Smooth muscle cell (in vitro differentiated cells): Measurements from ENCODE around the gene GDPD2. TPM values are rescaled to one million over a fixed set of nuclear protein-coding genes. Genes with fewer than 3 reads are reported as not detected.
A peak's percentile ranks its signal among the peaks of the same experiment; 100 is the strongest.

Experiments
- DNase-seq: peaks from one replicate; lab custom pipeline; 2025; ENCODE audit not compliant: unreplicated experiment; lab: John Stamatoyannopoulos, UW
- H2AFZ ChIP-seq: fragments of 200-600 bp; sonication (generic); 2 replicates; pipeline ENCODE4 v1.6.0; 2016; ENCODE audit warnings: antibody characterized with exemption, low read depth, mild to moderate bottlenecking
- H3F3A ChIP-seq: fragments of 200-600 bp; sonication (generic); 2 replicates; pipeline ENCODE4 v1.6.0; 2017; ENCODE audit warnings: antibody characterized with exemption, low read depth
- H3K27ac ChIP-seq: fragments of 200-600 bp; sonication (generic); 2 replicates; pipeline ENCODE4 v1.5.1; 2016; ENCODE audit warnings: low read depth, mild to moderate bottlenecking
- H3K27me3 ChIP-seq: fragments of 200-600 bp; sonication (generic); 2 replicates; pipeline ENCODE4 v1.6.1; 2016; ENCODE audit warnings: low read depth, mild to moderate bottlenecking
- H3K36me3 ChIP-seq: fragments of 200-600 bp; sonication (generic); 2 replicates; pipeline ENCODE4 v1.5.1; 2016; ENCODE audit warnings: low read depth
- H3K4me1 ChIP-seq: fragments of 200-600 bp; sonication (generic); 2 replicates; pipeline ENCODE4 v1.5.1; 2016; ENCODE audit warnings: low read depth
- H3K4me2 ChIP-seq: fragments of 200-600 bp; sonication (generic); 2 replicates; pipeline ENCODE4 v1.6.0; 2016; ENCODE audit warnings: mild to moderate bottlenecking
- H3K4me3 ChIP-seq: fragments of 200-600 bp; sonication (generic); 2 replicates; pipeline ENCODE4 v1.5.1; 2016; ENCODE audit warnings: mild to moderate bottlenecking
- H3K79me2 ChIP-seq: fragments of 200-600 bp; sonication (generic); 2 replicates; pipeline ENCODE4 v1.6.0; 2016; ENCODE audit warnings: low read depth, mild to moderate bottlenecking
- H3K9ac ChIP-seq: fragments of 200-600 bp; sonication (generic); 2 replicates; pipeline ENCODE4 v1.6.0; 2016; ENCODE audit warnings: low read depth
- H3K9me3 ChIP-seq: fragments of 200-600 bp; sonication (generic); replicated peaks from 2 replicates; pipeline ENCODE4 v1.5.1; 2016; ENCODE audit warnings: low read depth
- H4K20me1 ChIP-seq: fragments of 200-600 bp; sonication (generic); 2 replicates; pipeline ENCODE4 v1.6.0; 2016; ENCODE audit warnings: low read depth
- WGBS: methylation state at CpG from one replicate; pipeline ENCODE4 v1.1.7; 2016; ENCODE audit warnings: low lambda C conversion rate; 5-methylcytosine and 5-hydroxymethylcytosine counted together
- polyA plus RNA-seq: library from polyadenylated mRNA; unstranded; fragments of >200 nt; fragmentation: Nextera tagmentation; extraction: Ambion mirVana; gene quantifications from 2 replicates; pipeline ENCODE4 v1.2.1, GENCODE V29; 2016
- total RNA-seq: library from RNA; depleted of rRNA; stranded (reverse); fragments of >200 nt; gene quantifications from 2 replicates; pipeline ENCODE4 v1.2.3, GENCODE V29; 2014
- TF ChIP-seq, protein P1 (sequence below): fragments of 200-600 bp; sonication (generic); IDR thresholded peaks from 2 replicates; pipeline ENCODE4 v1.5.1; 2017; ENCODE audit warnings: borderline replicate concordance, mild to moderate bottlenecking, antibody characterized with exemption; ENCODE audit not compliant: insufficient read depth, poor library complexity, severe bottlenecking

Gene GDPD2
- total and polyA plus RNA-seq, 2 experiments from 2014 or later: not detected

DNA sequence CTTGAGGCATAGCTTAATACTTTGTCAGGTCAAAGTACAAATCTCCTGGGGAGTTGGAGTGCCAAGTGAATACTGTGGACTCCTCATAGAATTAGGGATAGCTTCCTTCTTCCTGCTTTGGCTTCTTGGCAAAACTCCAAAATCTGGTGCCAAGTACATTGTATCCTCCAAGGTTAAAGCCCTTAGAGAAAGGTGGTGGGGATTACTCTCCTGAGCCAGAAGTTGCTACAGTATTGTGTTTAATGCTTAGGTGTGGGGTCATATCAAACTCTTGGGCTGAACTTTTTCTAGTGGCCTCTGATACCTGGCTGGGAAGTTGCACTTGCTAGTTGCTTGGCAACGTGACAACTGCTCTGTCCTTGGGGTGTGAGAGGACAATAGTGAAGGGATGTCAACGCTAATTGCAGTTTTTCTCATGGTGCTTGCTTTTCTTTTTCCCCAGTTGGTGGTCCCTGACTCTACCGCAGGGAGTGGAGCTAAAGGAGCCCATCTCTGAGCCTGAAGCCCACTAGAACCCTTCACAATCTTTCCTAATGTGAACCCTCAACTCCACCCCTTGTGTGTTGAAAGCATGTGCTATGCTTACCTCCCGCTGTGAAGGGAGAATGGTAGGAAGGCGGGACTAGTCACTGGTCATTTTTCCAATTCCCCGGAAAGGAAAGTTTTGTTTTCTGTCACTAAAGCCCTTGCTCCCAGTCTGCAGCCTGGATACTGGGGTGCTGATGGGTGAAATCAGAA is 57.0 kb downstream of the GDPD2 start:
- Histone ChIP-seq H3K27ac (peak overlapping the region; percentile 99), H3K4me1 (peaks cover 54% of the 10 kb centered on the region), H3K79me2 (peaks cover 8% of the 10 kb centered on the region), H2AFZ (no peak overlapping the region), H3K36me3 (no peaks in the 10 kb centered on the region), H3K27me3 (no peaks in the 10 kb centered on the region), H3K9ac (peak overlapping the region; percentile 93), H3K4me3 (peak overlapping the region; percentile 0), H3K9me3 (no peaks in the 10 kb centered on the region), H3F3A (no peaks in the 10 kb centered on the region), H3K4me2 (peak overlapping the region; percentile 81), H4K20me1 (peaks cover 11% of the 10 kb centered on the region)
- TF ChIP-seq, protein P1, sequence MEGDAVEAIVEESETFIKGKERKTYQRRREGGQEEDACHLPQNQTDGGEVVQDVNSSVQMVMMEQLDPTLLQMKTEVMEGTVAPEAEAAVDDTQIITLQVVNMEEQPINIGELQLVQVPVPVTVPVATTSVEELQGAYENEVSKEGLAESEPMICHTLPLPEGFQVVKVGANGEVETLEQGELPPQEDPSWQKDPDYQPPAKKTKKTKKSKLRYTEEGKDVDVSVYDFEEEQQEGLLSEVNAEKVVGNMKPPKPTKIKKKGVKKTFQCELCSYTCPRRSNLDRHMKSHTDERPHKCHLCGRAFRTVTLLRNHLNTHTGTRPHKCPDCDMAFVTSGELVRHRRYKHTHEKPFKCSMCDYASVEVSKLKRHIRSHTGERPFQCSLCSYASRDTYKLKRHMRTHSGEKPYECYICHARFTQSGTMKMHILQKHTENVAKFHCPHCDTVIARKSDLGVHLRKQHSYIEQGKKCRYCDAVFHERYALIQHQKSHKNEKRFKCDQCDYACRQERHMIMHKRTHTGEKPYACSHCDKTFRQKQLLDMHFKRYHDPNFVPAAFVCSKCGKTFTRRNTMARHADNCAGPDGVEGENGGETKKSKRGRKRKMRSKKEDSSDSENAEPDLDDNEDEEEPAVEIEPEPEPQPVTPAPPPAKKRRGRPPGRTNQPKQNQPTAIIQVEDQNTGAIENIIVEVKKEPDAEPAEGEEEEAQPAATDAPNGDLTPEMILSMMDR: no peak
- 50% methylated on average over 6 of the region's 6 CpGs for WGBS
- no peak for DNase-seq

DNA sequence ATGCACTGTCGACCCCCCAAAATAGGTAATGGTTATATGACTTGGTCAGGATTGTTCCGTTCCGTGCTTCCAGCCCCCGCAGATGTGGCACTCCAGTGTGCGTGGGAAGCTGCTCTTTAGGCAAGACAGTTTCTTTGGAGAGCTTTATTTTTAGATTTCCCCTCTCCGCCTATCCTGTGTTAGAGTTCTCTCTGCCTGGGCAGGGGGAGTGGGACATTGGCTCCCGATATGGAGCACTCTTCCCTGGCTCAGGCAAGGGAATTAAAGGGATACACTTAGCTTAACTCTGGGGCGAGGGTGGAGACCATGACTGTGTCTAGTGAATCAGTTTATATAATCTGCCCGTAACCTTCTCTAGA is 57.5 kb downstream of the GDPD2 start:
- Histone ChIP-seq H3K4me1 (peaks cover 54% of the 10 kb centered on the region), H3K9ac (peak overlapping the region; percentile 43), H3K79me2 (peaks cover 8% of the 10 kb centered on the region), H3K9me3 (no peaks in the 10 kb centered on the region), H3K4me2 (peak overlapping the region; percentile 81), H2AFZ (no peak overlapping the region), H4K20me1 (peaks cover 14% of the 10 kb centered on the region), H3K4me3 (no peak overlapping the region), H3K27ac (peak overlapping the region; percentile 99), H3K27me3 (no peaks in the 10 kb centered on the region), H3F3A (no peaks in the 10 kb centered on the region), H3K36me3 (no peaks in the 10 kb centered on the region)
- WGBS: 41% methylated on average over 9 of the region's 9 CpGs
- no peak for DNase-seq
- TF ChIP-seq, protein P1: no peak

DNA sequence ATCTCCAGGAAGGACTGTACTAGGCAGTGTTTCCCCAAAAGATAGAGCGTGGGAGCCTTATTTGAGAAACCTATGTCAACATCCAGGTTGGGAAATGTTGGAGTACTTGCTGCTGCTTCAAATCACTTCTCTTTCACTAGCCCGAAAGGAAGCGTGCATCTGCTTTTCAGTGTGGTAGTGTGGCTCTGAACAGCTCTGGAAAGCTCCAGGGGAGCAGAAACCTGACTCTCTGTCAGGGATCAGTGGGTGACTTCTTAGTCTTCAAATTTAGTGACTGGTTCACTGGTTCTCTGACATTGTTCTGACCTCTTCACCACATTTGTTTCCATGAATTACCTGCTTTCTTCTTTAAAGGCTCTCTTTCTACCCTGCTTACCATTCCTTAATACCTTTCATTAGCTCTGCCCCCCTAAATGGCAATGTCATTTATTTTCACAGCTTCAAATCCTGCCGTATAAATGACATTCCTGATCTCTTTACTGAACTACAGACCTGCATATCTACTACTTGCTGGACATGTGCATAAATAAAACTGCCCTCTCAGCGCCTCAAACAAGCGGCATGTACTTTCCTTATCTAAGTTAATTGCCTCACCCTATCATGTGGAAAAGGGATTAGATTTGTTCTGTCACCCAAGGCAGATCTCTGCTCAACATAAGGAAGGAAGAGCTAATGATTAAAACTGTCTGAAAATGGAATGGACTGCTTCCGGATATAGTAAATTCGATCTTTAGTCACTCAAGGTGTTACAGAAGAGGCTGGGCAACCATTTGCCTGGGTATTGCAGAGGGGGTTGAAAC is 58.6 kb downstream of the GDPD2 start:
- H2AFZ ChIP-seq: no peak overlapping the region
- H3K9ac ChIP-seq: peak overlapping the region; percentile 43
- H3K4me1 ChIP-seq: peaks cover 48% of the 10 kb centered on the region
- H3F3A ChIP-seq: no peaks in the 10 kb centered on the region
- no peaks in the 10 kb centered on the region for H3K27me3 ChIP-seq
- H3K4me2 ChIP-seq: peak overlapping the region; percentile 81
- H3K79me2 ChIP-seq: peaks cover 8% of the 10 kb centered on the region
- H3K9me3 ChIP-seq: no peaks in the 10 kb centered on the region
- H4K20me1 ChIP-seq: peaks cover 18% of the 10 kb centered on the region
- H3K36me3 ChIP-seq: no peaks in the 10 kb centered on the region
- TF ChIP-seq, protein P1: no peak
- H3K4me3 ChIP-seq: no peak overlapping the region
- WGBS: 48% methylated on average over 8 of the region's 8 CpGs
- DNase-seq: no peak
- peak overlapping the region; percentile 99 for H3K27ac ChIP-seq
